ENCODE data around the gene ATP6V1G1. TPM values are rescaled to one million over a fixed set of nuclear protein-coding genes. Genes with fewer than 3 reads are reported as not detected.

ATP6V1G1 gene
- total and polyA plus RNA-seq, 2 experiments from 2014 or later = 166 to 509 TPM

GRCh38 chr9:114559830-114560513 is 27.6 kb upstream of the ATP6V1G1 start:
- Histone ChIP-seq H3K4me2 (no peak overlapping the region), H3K9me2 (ENCODE audit: insufficient read depth) (no peaks in the 10 kb centered on the region), H3K4me3 (no peak overlapping the region), H3F3A (replicated peaks; ENCODE audit: low read depth) (0 out of 2 replicates have a peak, but pooled peaks cover 3% of the 10 kb centered on the region), H3K36me3 (ENCODE audit: insufficient read depth) (no peaks in the 10 kb centered on the region), H3K79me2 (replicated peaks; ENCODE audit: insufficient read depth) (no peaks in the 10 kb centered on the region), H3K27ac (ENCODE audit: low read depth) (no peak overlapping the region), H2AFZ (no peak overlapping the region), H3K27me3 (ENCODE audit: insufficient read depth) (no peaks in the 10 kb centered on the region), H3K4me1 (ENCODE audit: insufficient read depth) (no peaks in the 10 kb centered on the region), H4K20me1 (replicated peaks; ENCODE audit: insufficient read depth) (no peaks in the 10 kb centered on the region)
- H3K9me3 Mint-ChIP-seq = peaks cover 3% of the 10 kb centered on the region; the same call in 1 of the 3 replicates
- no peak for TF ChIP-seq ZNF462 (CRISPR knock-in tag; IDR thresholded peaks at IDR 0.05)
- no peak for TF ChIP-seq EZH2 (IDR thresholded peaks at IDR 0.05; ENCODE audit: low read depth, unreplicated experiment)
- no peak for TF ChIP-seq JUNB (IDR thresholded peaks at IDR 0.05; ENCODE audit: unreplicated experiment)
- no peak for TF ChIP-seq NANOG (IDR thresholded peaks at IDR 0.05; ENCODE audit: borderline replicate concordance)
- TF ChIP-seq CREB1 (CRISPR knock-in tag; IDR thresholded peaks at IDR 0.05; ENCODE audit: low read depth) = no peak
- no peak for TF ChIP-seq REST (IDR thresholded peaks at IDR 0.05; ENCODE audit: unreplicated experiment)
- TF ChIP-seq ZNF114 (CRISPR knock-in tag; IDR thresholded peaks at IDR 0.05) = no peak
- H3K4me1 Mint-ChIP-seq = no peaks in the 10 kb centered on the region; the same call in 2 of the 3 replicates
- DNase-seq (ENCODE audit: low spot score) (peak; percentile 38), ATAC-seq (no peak)
- H3K27me3 Mint-ChIP-seq (ENCODE audit: insufficient read depth, low read depth, poor library complexity) = no peaks in the 10 kb centered on the region
- no peak overlapping the region for H3K27ac Mint-ChIP-seq
- H3K36me3 Mint-ChIP-seq (ENCODE audit: low read depth) = peaks cover 4% of the 10 kb centered on the region; the same call in 1 of the 3 replicates
- no peak overlapping the region for H3K4me3 Mint-ChIP-seq
